ENCODE measurements around the gene MMP1. TPM values are rescaled to one million over a fixed set of nuclear protein-coding genes. Genes with fewer than 3 reads are reported as not detected.

The MMP1 gene
- polyA plus RNA-seq (2012; rRNA removed), result 5.9 and 6.5 TPM in 2 replicates
- 6.6 and 7.3 TPM in 2 replicates for polyA plus RNA-seq (2012; cell fraction: cytosol; rRNA removed)
- 1.6 and 3.6 TPM in 2 replicates for polyA plus RNA-seq (2012; cell fraction: nucleus; rRNA removed)

GRCh38 chr11:102798012-102798746 is at the start of gene MMP1:
MMP1 (minus strand) TSS chr11:102798160; CDS start chr11:102798092, 68 bp downstream.
- peaks cover 8% of the 10 kb centered on the region for H3F3A ChIP-seq (replicated peaks; ENCODE audit: insufficient read depth)
- 0 out of 2 replicates have a peak within 1 kb of the TSS, but pooled peaks have one; percentile 52 for H2AFZ ChIP-seq (ENCODE audit: low read depth)
- H3K9me2 ChIP-seq, result no peaks in the 10 kb centered on the region
- ChIA-PET POLR2A (no interaction called here), CTCF (no interaction called here)
- H3K36me3 ChIP-seq (replicated peaks in 1 of 2; ENCODE audit: control insufficient read depth in 1 of 2, insufficient read depth in 2 of 2, low read length in 1 of 2), result no peaks in the 10 kb centered on the region
- no peaks in the 10 kb centered on the region for H4K20me1 ChIP-seq (ENCODE audit: insufficient read depth)
- WGBS (ENCODE audit: low lambda C conversion rate), result 70% methylated on average over 7 of the region's 7 CpGs
- 0 out of 2 replicates have a peak within 1 kb of the TSS, but pooled peaks have one; percentile 27 for H3K4me2 ChIP-seq
- H3K79me2 ChIP-seq (ENCODE audit: insufficient read depth), result no peaks in the 10 kb centered on the region
- H3K9me3 ChIP-seq, result no peaks in the 10 kb centered on the region
- no peaks in the 10 kb centered on the region; a peak in 1 of 4 replicates for H3K4me1 ChIP-seq (ENCODE audit: control insufficient read depth in 1 of 2, insufficient read depth in 2 of 2, low read depth in 1 of 2, low read length in 1 of 2)
- TF ChIP-seq FOSL2 (IDR thresholded peaks at IDR 0.05; ENCODE audit: borderline replicate concordance, low read depth) (peak; percentile 58; the same call in 1 of the 2 replicates), JUND (IDR thresholded peaks at IDR 0.05) (0 out of 2 replicates have a peak, but pooled peaks have one; percentile 12), USF2 (IDR thresholded peaks at IDR 0.05; ENCODE audit: borderline replicate concordance, low read depth, low read length) (no peak)
- no peaks in the 10 kb centered on the region for H3K27me3 ChIP-seq (ENCODE audit: insufficient read depth)
- H3K27ac ChIP-seq (ENCODE audit: low read depth in 2 of 2, low read length in 1 of 2), result peak within 1 kb of the TSS in 1 of 2 experiments; percentile 30; a peak in 1 of 4 replicates
- no peak within 1 kb of the TSS for H3K9ac ChIP-seq
- DNase-seq, result no peak
- no peak within 1 kb of the TSS for H3K4me3 ChIP-seq (ENCODE audit: low read depth in 2 of 2, low read length in 1 of 2)

GRCh38 chr11:102846292-102846691 is 48.3 kb upstream of the MMP1 start:
- 3% methylated on average over 3 of the region's 3 CpGs for WGBS (ENCODE audit: low lambda C conversion rate)
- ChIA-PET POLR2A (no interaction called here), CTCF (no interaction called here)
- H2AFZ ChIP-seq (ENCODE audit: low read depth), result no peak overlapping the region
- DNase-seq, result no peak
- peaks cover 24% of the 10 kb centered on the region for H3F3A ChIP-seq (replicated peaks; ENCODE audit: insufficient read depth)
- no peak overlapping the region; a peak in 1 of 4 replicates for H3K27ac ChIP-seq (ENCODE audit: low read depth in 2 of 2, low read length in 1 of 2)
- no peaks in the 10 kb centered on the region for H3K9me3 ChIP-seq
- no peaks in the 10 kb centered on the region for H4K20me1 ChIP-seq (ENCODE audit: insufficient read depth)
- H3K9me2 ChIP-seq, result no peaks in the 10 kb centered on the region
- H3K4me2 ChIP-seq, result no peak overlapping the region
- no peaks in the 10 kb centered on the region for H3K79me2 ChIP-seq (ENCODE audit: insufficient read depth)
- H3K36me3 ChIP-seq (replicated peaks in 1 of 2; ENCODE audit: control insufficient read depth in 1 of 2, insufficient read depth in 2 of 2, low read length in 1 of 2), result no peaks in the 10 kb centered on the region
- no peak overlapping the region for H3K4me3 ChIP-seq (ENCODE audit: low read depth in 2 of 2, low read length in 1 of 2)
- no peaks in the 10 kb centered on the region for H3K27me3 ChIP-seq (ENCODE audit: insufficient read depth)
- peaks cover 0 to 33% of the 10 kb centered on the region in 2 experiments; a peak in 1 of 4 replicates for H3K4me1 ChIP-seq (ENCODE audit: control insufficient read depth in 1 of 2, insufficient read depth in 2 of 2, low read depth in 1 of 2, low read length in 1 of 2)
- no peak overlapping the region for H3K9ac ChIP-seq
- TF ChIP-seq RXRA (IDR thresholded peaks at IDR 0.05; ENCODE audit: borderline replicate concordance, low read depth), result no peak
- no peak for TF ChIP-seq EZH2phosphoT487 (IDR thresholded peaks at IDR 0.05; ENCODE audit: borderline replicate concordance, low read depth)
- no peak for TF ChIP-seq SIN3A (IDR thresholded peaks at IDR 0.05; ENCODE audit: borderline replicate concordance, low read depth, low read length)
- no peak for TF ChIP-seq RFX5 (IDR thresholded peaks at IDR 0.05; ENCODE audit: low read length)
- TF ChIP-seq TAF1 (IDR thresholded peaks at IDR 0.05; ENCODE audit: borderline replicate concordance, low read depth, low read length), result no peak
- no peak for TF ChIP-seq CHD2 (IDR thresholded peaks at IDR 0.05; ENCODE audit: low read length, partially characterized antibody)
- TF ChIP-seq RCOR1 (IDR thresholded peaks at IDR 0.05; ENCODE audit: low read length), result no peak
- no peak for TF ChIP-seq IRF3 (IDR thresholded peaks at IDR 0.05; ENCODE audit: low read depth, low read length)
- no peak for TF ChIP-seq MEF2A (IDR thresholded peaks at IDR 0.05; ENCODE audit: borderline replicate concordance, low read depth)
- TF ChIP-seq YY1 (IDR thresholded peaks at IDR 0.05; ENCODE audit: low read depth), result no peak
- no peak for TF ChIP-seq GABPA (IDR thresholded peaks at IDR 0.05; ENCODE audit: low read depth)
- TF ChIP-seq SMC3 (IDR thresholded peaks at IDR 0.05; ENCODE audit: low read depth, low read length), result no peak
- peak; percentile 13; the same call in 1 of the 2 replicates for TF ChIP-seq TEAD4 (IDR thresholded peaks at IDR 0.05; ENCODE audit: borderline replicate concordance, insufficient read depth)
- TF ChIP-seq REST (IDR thresholded peaks at IDR 0.05; ENCODE audit: low read depth, low read length), result no peak
- TF ChIP-seq NFIC (IDR thresholded peaks at IDR 0.05; ENCODE audit: borderline replicate concordance), result peak; percentile 66
- no peak for TF ChIP-seq GATA2 (CRISPR knock-in tag; IDR thresholded peaks at IDR 0.05)
- TF ChIP-seq JUND (IDR thresholded peaks at IDR 0.05), result peak; percentile 61
- no peak for TF ChIP-seq USF2 (IDR thresholded peaks at IDR 0.05; ENCODE audit: borderline replicate concordance, low read depth, low read length)
- TF ChIP-seq MXI1 (IDR thresholded peaks at IDR 0.05; ENCODE audit: low read depth, low read length), result no peak
